RWPE2 (cell line): ENCODE measurements around the gene IDE.

Experiments used
- ATAC-seq: fragments of 200-7000 bp; cut with Tn5 transposase; 3 replicates; pipeline ENCODE4 v1.9.1; 2021; ENCODE audit warnings: low read depth
- DNase-seq: peaks from one replicate; pipeline ENCODE4 v3.0.0-alpha.2; 2020; ENCODE audit warnings: low spot score
- H3K27ac ChIP-seq: fragments of 450-650 bp; 2 replicates; pipeline ENCODE4 v1.5.1; 2017; ENCODE audit warnings: mild to moderate bottlenecking; ENCODE audit not compliant: poor library complexity, severe bottlenecking
- H3K27me3 ChIP-seq: fragments of 250-450 bp; sonication (Bioruptor Pico); 2 replicates; pipeline ENCODE4 v1.5.1; 2021; ENCODE audit warnings: mild to moderate bottlenecking, moderate library complexity; ENCODE audit not compliant: insufficient read depth, poor library complexity, severe bottlenecking
- H3K36me3 ChIP-seq: fragments of 250-450 bp; sonication (Bioruptor Pico); 2 replicates; pipeline ENCODE4 v1.5.1; 2020; ENCODE audit warnings: low read depth, mild to moderate bottlenecking, moderate library complexity
- H3K4me1 ChIP-seq: fragments of 250-450 bp; sonication (Bioruptor Pico); 2 replicates; pipeline ENCODE4 v1.5.1; 2021; ENCODE audit warnings: mild to moderate bottlenecking, moderate library complexity; ENCODE audit not compliant: insufficient read depth, poor library complexity, severe bottlenecking
- H3K4me3 ChIP-seq: fragments of 250-450 bp; sonication (Bioruptor Pico); 2 replicates; pipeline ENCODE4 v1.5.1; 2021; ENCODE audit warnings: mild to moderate bottlenecking, moderate library complexity; ENCODE audit not compliant: severe bottlenecking
- H3K9me3 ChIP-seq: fragments of 250-450 bp; sonication (Bioruptor Pico); 2 replicates; pipeline ENCODE4 v1.5.1; 2021; ENCODE audit warnings: mild to moderate bottlenecking, moderate library complexity; ENCODE audit not compliant: severe bottlenecking
- TF ChIP-seq, protein P1 (sequence below): fragments of 450-650 bp; IDR thresholded peaks from one replicate; pipeline ENCODE4 v1.5.1; 2017; ENCODE audit warnings: mild to moderate bottlenecking, moderate library complexity; ENCODE audit not compliant: poor library complexity, severe bottlenecking

Gene IDE

DNA sequence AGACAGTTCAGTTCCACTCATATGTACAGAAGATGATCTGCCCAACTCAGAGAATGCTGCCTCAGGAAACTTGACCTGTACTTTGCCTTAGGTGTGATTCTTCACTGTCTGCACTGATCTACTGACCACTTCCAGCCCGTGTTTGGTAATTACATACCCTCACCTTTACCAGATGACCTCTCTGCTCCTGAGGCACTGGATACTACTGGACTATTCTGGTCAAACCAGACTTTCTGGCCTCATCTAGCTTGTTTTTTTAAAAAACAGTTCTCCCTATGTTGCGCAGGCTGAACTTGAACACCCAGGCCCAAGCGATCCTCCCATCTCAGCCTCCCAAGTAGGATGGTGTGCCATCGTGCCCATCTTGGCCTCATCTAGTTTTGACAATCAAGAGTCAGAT lies 26.2 kb downstream of the IDE start:
- no peak overlapping the region for H3K27ac ChIP-seq
- H3K4me1 ChIP-seq, result no peaks in the 10 kb centered on the region
- no peaks in the 10 kb centered on the region for H3K9me3 ChIP-seq
- ATAC-seq, result no peak
- no peak for DNase-seq
- TF ChIP-seq, protein P1, sequence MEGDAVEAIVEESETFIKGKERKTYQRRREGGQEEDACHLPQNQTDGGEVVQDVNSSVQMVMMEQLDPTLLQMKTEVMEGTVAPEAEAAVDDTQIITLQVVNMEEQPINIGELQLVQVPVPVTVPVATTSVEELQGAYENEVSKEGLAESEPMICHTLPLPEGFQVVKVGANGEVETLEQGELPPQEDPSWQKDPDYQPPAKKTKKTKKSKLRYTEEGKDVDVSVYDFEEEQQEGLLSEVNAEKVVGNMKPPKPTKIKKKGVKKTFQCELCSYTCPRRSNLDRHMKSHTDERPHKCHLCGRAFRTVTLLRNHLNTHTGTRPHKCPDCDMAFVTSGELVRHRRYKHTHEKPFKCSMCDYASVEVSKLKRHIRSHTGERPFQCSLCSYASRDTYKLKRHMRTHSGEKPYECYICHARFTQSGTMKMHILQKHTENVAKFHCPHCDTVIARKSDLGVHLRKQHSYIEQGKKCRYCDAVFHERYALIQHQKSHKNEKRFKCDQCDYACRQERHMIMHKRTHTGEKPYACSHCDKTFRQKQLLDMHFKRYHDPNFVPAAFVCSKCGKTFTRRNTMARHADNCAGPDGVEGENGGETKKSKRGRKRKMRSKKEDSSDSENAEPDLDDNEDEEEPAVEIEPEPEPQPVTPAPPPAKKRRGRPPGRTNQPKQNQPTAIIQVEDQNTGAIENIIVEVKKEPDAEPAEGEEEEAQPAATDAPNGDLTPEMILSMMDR, result no peak
- peaks cover 7% of the 10 kb centered on the region; the same call in 1 of the 2 replicates for H3K36me3 ChIP-seq
- H3K27me3 ChIP-seq, result no peaks in the 10 kb centered on the region
- no peak overlapping the region for H3K4me3 ChIP-seq

DNA sequence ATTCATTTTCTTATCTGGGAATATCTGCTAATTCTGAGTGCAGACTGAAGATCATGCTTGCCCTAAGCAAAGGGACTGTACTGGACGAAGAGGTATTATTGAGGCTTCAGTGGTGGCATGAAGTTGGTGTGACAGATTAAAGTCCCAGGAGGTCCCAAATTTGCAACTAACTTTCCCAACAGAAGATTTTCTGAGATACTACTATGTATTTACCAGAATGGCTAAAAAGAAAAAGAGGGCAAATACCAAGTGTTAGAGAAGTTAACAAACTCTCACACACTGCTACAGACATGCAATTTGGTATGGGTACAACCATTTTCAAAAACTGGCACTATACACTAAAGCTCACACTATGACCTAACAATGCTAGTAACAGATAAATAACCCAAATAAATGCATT lies 28.3 kb downstream of the IDE start:
- no peak for ATAC-seq
- TF ChIP-seq, protein P1, result no peak
- DNase-seq, result no peak

DNA sequence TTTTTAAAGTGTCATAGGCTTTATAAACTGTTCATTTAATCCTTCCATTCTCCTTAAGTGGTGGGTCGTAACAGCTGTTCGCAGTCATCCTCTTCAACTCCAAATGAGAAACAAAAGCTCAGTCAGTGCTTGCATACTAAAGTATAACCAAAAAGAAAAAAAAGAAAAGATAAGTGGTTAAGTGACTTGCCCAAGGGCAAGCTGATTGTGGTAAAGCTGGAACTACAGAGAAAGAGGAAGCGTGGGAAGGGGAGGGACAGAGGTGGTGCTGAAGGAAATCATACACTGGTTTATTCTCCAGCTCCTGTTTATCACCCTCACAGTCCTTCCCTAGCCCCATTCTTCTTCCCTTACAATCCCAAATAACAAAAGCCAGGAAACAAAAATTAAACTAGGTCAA lies 29.6 kb downstream of the IDE start:
- TF ChIP-seq, protein P1, result no peak
- ATAC-seq, result no peak
- no peak overlapping the region for H3K27ac ChIP-seq

More for the DNA sequence above, 28.3 kb downstream of the IDE start:
- no peaks in the 10 kb centered on the region for H3K9me3 ChIP-seq
- no peak overlapping the region for H3K4me3 ChIP-seq
- peaks cover 7% of the 10 kb centered on the region; the same call in 1 of the 2 replicates for H3K36me3 ChIP-seq
- H3K27ac ChIP-seq, result no peak overlapping the region
- H3K27me3 ChIP-seq, result no peaks in the 10 kb centered on the region
- H3K4me1 ChIP-seq, result no peaks in the 10 kb centered on the region

DNA sequence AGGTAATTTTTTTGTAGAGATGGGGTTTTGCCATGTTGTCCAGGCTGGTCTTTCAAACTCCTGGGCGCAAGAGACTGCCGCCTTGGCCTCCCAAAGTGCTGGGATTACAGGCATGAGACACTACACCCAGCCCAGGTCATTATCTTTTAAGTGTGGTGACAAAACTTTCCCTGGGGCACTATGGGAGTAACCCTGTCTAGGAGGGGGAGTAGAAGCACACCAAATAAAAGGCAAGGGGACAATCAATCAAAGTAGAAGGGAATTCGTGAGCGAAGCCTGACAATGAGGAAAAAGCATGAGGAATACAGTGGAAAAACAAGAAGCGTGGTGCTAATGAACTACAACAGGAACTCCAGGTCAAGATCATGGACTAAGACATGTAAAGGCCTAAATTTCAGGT lies 31.4 kb downstream of the IDE start:
- TF ChIP-seq, protein P1, result no peak
- H3K27ac ChIP-seq, result no peak overlapping the region

More for the DNA sequence above, 29.6 kb downstream of the IDE start:
- Histone ChIP-seq H3K4me3 (no peak overlapping the region), H3K4me1 (no peaks in the 10 kb centered on the region), H3K9me3 (no peaks in the 10 kb centered on the region), H3K36me3 (0 out of 2 replicates have a peak, but pooled peaks cover 3% of the 10 kb centered on the region), H3K27me3 (no peaks in the 10 kb centered on the region)
- DNase-seq, result no peak

DNA sequence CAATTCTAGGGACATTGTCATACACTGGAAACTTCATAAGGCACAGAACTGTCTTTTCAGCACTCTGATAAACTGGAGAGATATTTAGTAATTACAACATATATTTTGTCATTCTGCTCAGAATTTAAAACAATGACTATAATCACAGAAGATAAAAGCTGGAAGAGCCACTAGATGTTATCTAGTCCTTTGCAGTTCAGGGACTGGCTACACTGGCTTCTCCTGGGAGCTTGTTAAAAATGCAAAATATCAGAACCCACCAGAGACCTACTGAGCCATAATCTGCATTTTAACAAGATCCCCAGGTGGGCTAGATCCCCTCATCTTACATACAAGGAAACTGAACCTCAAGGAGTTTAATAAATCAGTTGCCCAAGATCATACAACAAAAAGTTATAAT lies 32.3 kb downstream of the IDE start:
- Histone ChIP-seq H3K27me3 (no peaks in the 10 kb centered on the region), H3K36me3 (peaks cover 7% of the 10 kb centered on the region), H3K9me3 (no peaks in the 10 kb centered on the region), H3K4me1 (no peaks in the 10 kb centered on the region), H3K4me3 (no peak overlapping the region), H3K27ac (no peak overlapping the region)
- DNase-seq, result no peak
- no peak for ATAC-seq
- TF ChIP-seq, protein P1, result no peak

More for the DNA sequence above, 31.4 kb downstream of the IDE start:
- no peaks in the 10 kb centered on the region for H3K9me3 ChIP-seq
- H3K36me3 ChIP-seq, result peaks cover 2% of the 10 kb centered on the region
- H3K4me3 ChIP-seq, result no peak overlapping the region
- ATAC-seq (no peak), DNase-seq (no peak)
- H3K4me1 ChIP-seq, result no peaks in the 10 kb centered on the region
- H3K27me3 ChIP-seq, result no peaks in the 10 kb centered on the region
